ENCODE data around the gene TTYH3.

TTYH3 gene

GRCh38 chr7:2708547-2709310 is 76.9 kb downstream of the TTYH3 start:
- DNase-seq (ENCODE audit: low spot score), result no peak

DNA sequence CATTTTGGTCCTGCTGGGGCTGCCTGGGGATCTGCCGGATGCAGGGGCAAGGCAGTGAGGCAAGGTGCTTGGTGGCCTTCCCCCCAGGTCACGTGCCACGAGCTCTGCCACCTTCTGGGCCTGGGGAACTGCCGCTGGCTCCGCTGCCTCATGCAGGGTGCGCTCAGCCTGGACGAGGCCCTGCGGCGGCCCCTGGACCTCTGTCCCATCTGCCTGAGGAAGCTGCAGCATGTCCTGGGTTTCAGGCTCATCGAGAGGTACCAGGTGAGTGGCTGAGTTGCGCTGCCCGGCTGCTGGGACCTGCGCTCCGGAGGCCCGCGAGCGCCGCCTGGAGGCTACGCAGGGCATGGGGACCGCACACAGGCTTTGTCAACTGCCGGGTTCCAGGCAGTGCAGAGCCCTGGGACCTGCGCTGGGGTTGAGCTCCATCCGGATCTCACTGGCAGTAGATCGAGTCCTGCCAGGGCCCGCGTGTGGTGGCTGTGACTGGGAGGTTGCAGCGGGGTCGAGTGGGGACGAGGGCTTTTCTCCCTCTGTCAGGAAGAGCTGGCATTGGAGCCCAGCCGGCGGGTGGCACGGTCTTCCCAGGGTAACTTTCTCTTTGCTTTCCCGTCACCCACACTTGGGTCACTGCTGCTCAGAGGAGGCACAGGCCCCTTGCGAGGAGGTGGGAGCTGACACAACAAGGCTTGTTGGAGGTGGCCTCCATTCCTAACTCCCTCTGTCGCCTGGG is 77.9 kb downstream of the TTYH3 start:
- DNase-seq (ENCODE audit: low spot score), result no peak

GRCh38 chr7:2710286-2710655 is 78.5 kb downstream of the TTYH3 start:
- no peak for DNase-seq (ENCODE audit: low spot score)

- DNase-seq (ENCODE audit: low spot score), result no peak
These were observed 79.2 kb downstream of the TTYH3 start for GRCh38 chr7:2710901-2711551.

DNA sequence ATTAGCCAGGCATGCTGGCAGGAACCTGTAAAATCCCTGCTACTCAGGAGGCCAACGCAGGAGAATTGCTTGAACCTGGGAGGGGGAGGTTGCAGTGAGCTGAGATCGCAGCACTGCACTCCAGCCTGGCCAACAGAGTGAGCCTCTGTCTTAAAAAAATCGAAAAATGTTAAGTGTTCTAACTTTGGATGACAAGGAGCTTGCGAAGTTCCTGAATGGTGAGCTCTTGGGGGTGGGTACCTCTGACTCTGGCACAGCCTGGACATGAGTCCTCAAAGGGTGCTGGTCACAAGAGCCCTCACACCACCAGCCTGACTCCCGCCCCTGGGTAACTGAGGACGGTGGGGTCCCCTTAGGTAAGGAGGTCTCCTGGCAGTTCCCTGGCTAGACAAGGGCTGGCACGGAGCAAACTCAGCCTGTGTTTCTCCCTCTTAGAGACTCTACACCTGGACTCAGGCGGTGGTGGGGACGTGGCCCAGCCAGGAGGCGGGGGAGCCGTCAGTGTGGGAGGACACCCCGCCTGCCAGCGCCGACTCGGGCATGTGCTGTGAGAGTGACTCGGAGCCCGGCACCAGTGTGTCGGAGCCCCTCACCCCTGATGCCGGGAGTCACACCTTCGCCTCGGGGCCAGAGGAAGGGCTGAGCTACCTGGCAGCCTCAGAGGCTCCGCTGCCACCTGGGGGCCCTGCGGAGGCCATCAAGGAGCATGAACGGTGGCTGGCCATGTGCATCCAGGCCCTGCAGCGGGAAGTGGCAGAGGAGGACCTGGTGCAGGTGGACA is 80.3 kb downstream of the TTYH3 start:
- DNase-seq (ENCODE audit: low spot score), result no peak

GRCh38 chr7:2713370-2713769 is 81.6 kb downstream of the TTYH3 start:
- no peak for DNase-seq (ENCODE audit: low spot score)

DNA sequence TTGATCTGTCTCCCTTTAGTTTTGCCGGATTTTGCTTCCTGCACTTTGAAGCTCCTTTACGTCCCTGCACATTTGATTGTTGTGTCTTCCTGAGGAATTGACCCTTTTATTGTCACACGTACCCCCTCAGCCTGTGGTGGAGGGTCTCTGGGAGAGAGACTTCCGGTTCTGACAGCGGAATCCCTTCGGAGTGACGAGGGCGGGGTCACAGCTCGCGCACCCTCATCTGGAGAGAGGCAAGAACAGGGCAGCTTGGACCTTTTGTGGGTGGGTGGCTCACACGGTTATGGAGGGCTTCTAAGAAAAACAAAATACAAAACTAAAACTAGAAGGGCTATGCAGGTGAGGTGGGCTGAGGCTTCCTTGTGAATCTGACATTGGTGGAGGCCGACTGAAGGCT is 82.2 kb downstream of the TTYH3 start:
- DNase-seq (ENCODE audit: low spot score), result no peak

All from left forelimb (tissue), 1 donor.